SK-N-MC (cell line): ENCODE measurements around the gene PHB1.

Source experiments
- EZH2 ChIP-seq: fragments of 200-600 bp; sonication (generic); IDR thresholded peaks from one replicate; pipeline ENCODE4 v1.6.1; 2017; ENCODE audit warnings: antibody characterized with exemption
- POLR2AphosphoS5 ChIP-seq: IDR thresholded peaks from 2 replicates; pipeline ENCODE4 v1.6.1; 2012; ENCODE audit warnings: mild to moderate bottlenecking, low read depth, low read length, borderline replicate concordance

DNA sequence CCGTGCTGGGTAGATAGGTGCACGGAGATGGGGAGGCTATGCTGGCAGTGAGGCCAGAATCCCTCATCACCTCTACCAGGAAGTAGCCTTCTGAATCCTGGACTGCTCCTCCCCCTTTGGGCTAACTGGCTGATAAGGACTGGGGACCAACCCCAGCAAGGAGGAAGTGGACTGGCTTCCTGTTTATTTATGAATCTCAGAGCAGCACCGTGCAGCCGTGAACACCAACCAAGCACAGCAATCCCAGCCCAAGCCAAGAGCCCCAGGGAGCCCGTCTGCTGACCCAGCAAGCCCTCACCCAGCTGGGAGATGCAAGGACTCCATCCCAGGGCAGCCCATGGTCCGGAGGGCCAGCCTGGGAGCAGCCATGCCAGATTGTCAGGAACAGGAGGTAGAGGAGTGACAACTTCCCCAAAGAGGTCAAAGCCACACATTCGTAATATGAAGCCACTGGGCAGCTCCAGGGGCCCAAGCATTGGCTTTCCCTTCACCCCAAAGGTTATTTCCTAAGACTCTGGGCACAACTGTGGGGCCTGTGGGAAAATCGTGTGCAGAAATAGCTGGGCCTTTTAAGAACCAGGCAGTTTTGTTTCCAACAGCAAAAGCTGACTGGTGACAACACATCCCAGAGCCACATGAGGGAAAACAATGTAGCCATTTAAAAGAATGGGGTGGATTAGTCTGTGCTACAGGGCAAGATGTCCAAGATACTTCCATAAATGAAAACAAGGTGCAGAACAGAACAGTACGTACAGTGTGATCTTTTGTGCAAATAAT lies 23.9 kb downstream of the PHB1 start:
- TF ChIP-seq EZH2 (no peak), POLR2AphosphoS5 (no peak)
